GM12891 (cell line): ENCODE data around the gene DNM3.

ENCODE experiments used
- POLR2A ChIP-seq: IDR thresholded peaks from 2 replicates; pipeline ENCODE4 v1.6.1; 2011; ENCODE audit warnings: low read depth, low read length, control low read depth
- POLR2AphosphoS5 ChIP-seq: IDR thresholded peaks from 2 replicates; pipeline ENCODE4 v1.6.1; 2011; ENCODE audit warnings: low read depth, low read length, control low read depth
- SPI1 ChIP-seq: IDR thresholded peaks from 2 replicates; pipeline ENCODE4 v1.6.1; 2011; ENCODE audit warnings: low read depth, low read length, control low read depth
- TAF1 ChIP-seq: IDR thresholded peaks from 2 replicates; pipeline ENCODE4 v1.6.1; 2011; ENCODE audit warnings: low read depth, low read length, control low read depth

GRCh38 chr1:172005856-172006255 is 164.6 kb downstream of the DNM3 start:
- no peak for TF ChIP-seq POLR2A
- TF ChIP-seq POLR2AphosphoS5 = no peak
- TF ChIP-seq TAF1 = no peak
- TF ChIP-seq SPI1 = no peak
